MM.1S (cell line): ENCODE results near the gene ACER3.

Source experiments
- DNase-seq: peaks from one replicate; pipeline ENCODE4 v3.0.0-alpha.2; 2015
- H2AFZ ChIP-seq: fragments of 300-600 bp; sonication (generic); 2 replicates; pipeline ENCODE4 v1.6.0; 2016; ENCODE audit warnings: antibody characterized with exemption, low read length
- H3F3A ChIP-seq: fragments of 300-600 bp; sonication (generic); 2 replicates; pipeline ENCODE4 v1.6.1; 2016; ENCODE audit warnings: mild to moderate bottlenecking, antibody characterized with exemption, low read length, moderate library complexity, mixed read lengths; ENCODE audit not compliant: insufficient read depth
- H3K27ac ChIP-seq: fragments of 300-600 bp; sonication (generic); 2 replicates; pipeline ENCODE4 v1.5.1; 2016; ENCODE audit warnings: mild to moderate bottlenecking, low read length
- H3K27me3 ChIP-seq: fragments of 300-600 bp; sonication (generic); replicated peaks from 2 replicates; pipeline ENCODE4 v1.6.0; 2016; ENCODE audit warnings: low read length; ENCODE audit not compliant: insufficient read depth
- H3K36me3 ChIP-seq: fragments of 300-600 bp; sonication (generic); replicated peaks from 2 replicates; pipeline ENCODE4 v1.6.1; 2016; ENCODE audit warnings: mild to moderate bottlenecking, low read length, mixed read lengths; ENCODE audit not compliant: insufficient read depth
- H3K4me1 ChIP-seq: fragments of 300-600 bp; sonication (generic); 2 replicates; pipeline ENCODE4 v1.6.1; 2016; ENCODE audit warnings: low read length, mixed read lengths
- H3K4me2 ChIP-seq: fragments of 300-600 bp; sonication (generic); 2 replicates; pipeline ENCODE4 v1.6.0; 2016; ENCODE audit warnings: low read depth, low read length
- H3K4me3 ChIP-seq: fragments of 300-600 bp; sonication (generic); 2 replicates; pipeline ENCODE4 v1.5.1; 2016; ENCODE audit warnings: low read length, mixed read lengths
- H3K79me2 ChIP-seq: fragments of 300-600 bp; sonication (generic); 2 replicates; pipeline ENCODE4 v1.6.1; 2016; ENCODE audit warnings: mixed run types, low read length, mixed read lengths
- H3K9ac ChIP-seq: fragments of 300-600 bp; sonication (generic); 2 replicates; pipeline ENCODE4 v1.6.1; 2016; ENCODE audit warnings: low read length, mixed read lengths
- H3K9me2 ChIP-seq: fragments of 300-600 bp; sonication (generic); replicated peaks from 2 replicates; pipeline ENCODE4 v1.6.1; 2016; ENCODE audit warnings: mild to moderate bottlenecking, low read length, mixed read lengths; ENCODE audit not compliant: insufficient read depth
- H3K9me3 ChIP-seq: fragments of 300-600 bp; sonication (generic); replicated peaks from 2 replicates; pipeline ENCODE4 v1.6.1; 2016; ENCODE audit warnings: mild to moderate bottlenecking, low read length, mixed read lengths; ENCODE audit not compliant: insufficient read depth
- H4K20me1 ChIP-seq: fragments of 300-600 bp; sonication (generic); 2 replicates; pipeline ENCODE4 v1.6.1; 2016; ENCODE audit warnings: mild to moderate bottlenecking, low read length, moderate library complexity, mixed read lengths; ENCODE audit not compliant: insufficient read depth
- EZH2 ChIP-seq: fragments of 300-600 bp; sonication (generic); optimal IDR thresholded peaks from 2 replicates; pipeline ENCODE3; 2017; ENCODE audit warnings: low read depth, mild to moderate bottlenecking, antibody characterized with exemption, low read length, mixed read lengths
- EZH2phosphoT487 ChIP-seq: fragments of 300-600 bp; sonication (generic); IDR thresholded peaks from 2 replicates; pipeline ENCODE4 v1.6.1; 2018; ENCODE audit warnings: antibody characterized with exemption, low read length
- TF ChIP-seq, protein P1 (sequence below): fragments of 300-600 bp; sonication (generic); IDR thresholded peaks from 2 replicates; pipeline ENCODE4 v1.5.1; 2016; ENCODE audit warnings: antibody characterized with exemption, low read length, mixed read lengths

The ACER3 gene

DNA sequence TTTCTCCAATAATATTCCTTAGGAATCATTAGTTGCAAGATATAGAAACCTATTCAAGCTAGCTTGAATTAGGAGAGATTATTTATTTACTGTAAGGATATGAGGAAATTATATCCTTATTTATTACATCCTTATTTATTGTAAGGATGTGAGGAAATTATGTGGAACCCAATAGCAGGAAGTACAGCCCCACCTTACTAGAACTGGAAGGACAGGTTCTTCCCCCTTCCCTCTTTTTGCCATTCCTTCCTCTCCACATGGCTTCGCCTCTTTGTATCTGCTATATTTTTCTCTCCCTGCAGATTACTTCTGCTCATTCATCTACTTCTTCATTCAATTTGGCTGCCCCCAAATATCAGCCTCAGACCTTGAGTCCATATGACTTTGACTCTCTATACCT lies 124.0 kb downstream of the ACER3 start:
- no peak for DNase-seq
- Histone ChIP-seq H3K4me1 (no peaks in the 10 kb centered on the region), H3K4me2 (no peak overlapping the region), H3K27me3 (no peaks in the 10 kb centered on the region), H4K20me1 (no peaks in the 10 kb centered on the region), H3K9me2 (no peaks in the 10 kb centered on the region), H3F3A (no peaks in the 10 kb centered on the region), H3K36me3 (no peaks in the 10 kb centered on the region), H2AFZ (no peak overlapping the region), H3K79me2 (no peaks in the 10 kb centered on the region), H3K9me3 (no peaks in the 10 kb centered on the region), H3K9ac (no peak overlapping the region), H3K4me3 (no peak overlapping the region), H3K27ac (no peak overlapping the region)
- TF ChIP-seq EZH2phosphoT487, result no peak
- no peak for TF ChIP-seq EZH2
- TF ChIP-seq, protein P1, sequence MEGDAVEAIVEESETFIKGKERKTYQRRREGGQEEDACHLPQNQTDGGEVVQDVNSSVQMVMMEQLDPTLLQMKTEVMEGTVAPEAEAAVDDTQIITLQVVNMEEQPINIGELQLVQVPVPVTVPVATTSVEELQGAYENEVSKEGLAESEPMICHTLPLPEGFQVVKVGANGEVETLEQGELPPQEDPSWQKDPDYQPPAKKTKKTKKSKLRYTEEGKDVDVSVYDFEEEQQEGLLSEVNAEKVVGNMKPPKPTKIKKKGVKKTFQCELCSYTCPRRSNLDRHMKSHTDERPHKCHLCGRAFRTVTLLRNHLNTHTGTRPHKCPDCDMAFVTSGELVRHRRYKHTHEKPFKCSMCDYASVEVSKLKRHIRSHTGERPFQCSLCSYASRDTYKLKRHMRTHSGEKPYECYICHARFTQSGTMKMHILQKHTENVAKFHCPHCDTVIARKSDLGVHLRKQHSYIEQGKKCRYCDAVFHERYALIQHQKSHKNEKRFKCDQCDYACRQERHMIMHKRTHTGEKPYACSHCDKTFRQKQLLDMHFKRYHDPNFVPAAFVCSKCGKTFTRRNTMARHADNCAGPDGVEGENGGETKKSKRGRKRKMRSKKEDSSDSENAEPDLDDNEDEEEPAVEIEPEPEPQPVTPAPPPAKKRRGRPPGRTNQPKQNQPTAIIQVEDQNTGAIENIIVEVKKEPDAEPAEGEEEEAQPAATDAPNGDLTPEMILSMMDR, result no peak

DNA sequence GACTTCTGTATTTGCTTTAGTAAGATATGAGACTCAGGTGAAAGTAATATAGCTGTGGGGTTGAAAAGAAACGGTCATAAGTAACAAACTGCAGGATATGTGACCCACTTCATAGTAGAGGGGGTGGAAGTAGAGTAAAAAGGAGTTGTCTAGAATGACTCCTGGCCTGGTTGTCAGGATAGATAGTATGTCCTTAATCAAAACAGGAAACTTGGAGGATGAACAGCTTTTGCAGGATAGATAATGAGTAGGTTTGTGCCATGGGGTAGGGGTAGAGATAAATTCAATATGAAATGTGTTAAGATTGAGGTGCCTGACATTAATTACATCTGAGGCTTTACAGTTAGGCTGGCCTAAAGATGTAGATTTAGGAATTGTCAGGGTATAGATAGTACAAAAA lies 126.5 kb downstream of the ACER3 start:
- TF ChIP-seq EZH2phosphoT487 (no peak), EZH2 (no peak)
- TF ChIP-seq, protein P1, result no peak
- Histone ChIP-seq H3K4me2 (no peak overlapping the region), H3F3A (no peaks in the 10 kb centered on the region), H2AFZ (no peak overlapping the region), H3K27ac (no peak overlapping the region), H3K27me3 (no peaks in the 10 kb centered on the region), H4K20me1 (no peaks in the 10 kb centered on the region), H3K4me1 (no peaks in the 10 kb centered on the region), H3K9me2 (no peaks in the 10 kb centered on the region), H3K9ac (no peak overlapping the region), H3K79me2 (no peaks in the 10 kb centered on the region), H3K36me3 (no peaks in the 10 kb centered on the region), H3K4me3 (no peak overlapping the region), H3K9me3 (no peaks in the 10 kb centered on the region)
- DNase-seq, result no peak

DNA sequence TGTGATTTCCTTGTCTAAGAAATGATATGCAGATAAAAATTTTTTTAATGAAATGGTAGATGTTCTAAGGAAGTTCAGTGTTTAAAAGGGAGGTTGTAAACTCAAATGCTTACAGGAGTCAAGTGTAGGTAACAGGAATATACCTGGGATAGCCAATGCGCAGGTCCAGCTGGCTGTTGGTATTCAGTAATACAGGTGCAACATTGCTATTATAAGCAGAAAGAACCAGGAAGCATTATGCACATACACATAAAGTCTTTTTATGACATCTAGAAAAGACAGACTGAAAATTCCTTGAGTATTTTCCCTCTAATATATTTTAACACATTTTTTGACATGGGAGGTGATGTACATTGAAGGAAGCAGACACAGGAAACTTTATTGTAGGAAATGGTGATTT lies 129.9 kb downstream of the ACER3 start:
- Histone ChIP-seq H3K4me3 (no peak overlapping the region), H2AFZ (no peak overlapping the region), H3K9ac (no peak overlapping the region), H3K79me2 (no peaks in the 10 kb centered on the region), H3K4me1 (no peaks in the 10 kb centered on the region), H3K9me2 (no peaks in the 10 kb centered on the region), H3K9me3 (no peaks in the 10 kb centered on the region), H3F3A (no peaks in the 10 kb centered on the region), H3K27ac (no peak overlapping the region), H3K36me3 (no peaks in the 10 kb centered on the region), H4K20me1 (no peaks in the 10 kb centered on the region), H3K4me2 (no peak overlapping the region), H3K27me3 (no peaks in the 10 kb centered on the region)
- TF ChIP-seq EZH2phosphoT487 (no peak), EZH2 (no peak)
- TF ChIP-seq, protein P1, result no peak
- DNase-seq, result no peak
